ENCODE results near the gene KLHL2. TPM values are rescaled to one million over a fixed set of nuclear protein-coding genes. Genes with fewer than 3 reads are reported as not detected.
"Not testable (repeated sequence)": the region's sequence is repeated elsewhere in the genome, so short reads cannot be mapped to it uniquely, and the experiment has no call there.

KLHL2 gene
- polyA plus RNA-seq, 1 donor, result 6.6 TPM

DNA sequence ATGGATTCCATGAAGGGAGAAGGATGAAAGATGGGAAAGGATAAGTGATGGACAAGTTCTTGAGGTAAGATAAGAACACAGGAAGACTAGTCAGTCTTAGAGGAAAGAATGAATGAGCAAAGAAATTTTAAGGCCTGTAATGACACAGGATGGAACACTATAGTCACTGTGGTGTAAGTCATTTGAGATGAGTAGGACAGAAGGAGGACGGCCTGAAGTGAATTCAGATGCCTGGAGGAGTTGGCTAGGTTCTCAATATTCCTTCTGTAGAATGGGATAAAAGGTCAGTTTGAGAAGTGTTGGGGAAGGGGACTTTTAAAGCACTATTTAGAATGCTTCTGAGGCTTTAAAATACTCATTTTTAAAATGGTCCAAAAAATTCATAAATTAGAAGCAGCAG, 124.0 kb downstream of the KLHL2 start:
- DNase-seq, result no peak

DNA sequence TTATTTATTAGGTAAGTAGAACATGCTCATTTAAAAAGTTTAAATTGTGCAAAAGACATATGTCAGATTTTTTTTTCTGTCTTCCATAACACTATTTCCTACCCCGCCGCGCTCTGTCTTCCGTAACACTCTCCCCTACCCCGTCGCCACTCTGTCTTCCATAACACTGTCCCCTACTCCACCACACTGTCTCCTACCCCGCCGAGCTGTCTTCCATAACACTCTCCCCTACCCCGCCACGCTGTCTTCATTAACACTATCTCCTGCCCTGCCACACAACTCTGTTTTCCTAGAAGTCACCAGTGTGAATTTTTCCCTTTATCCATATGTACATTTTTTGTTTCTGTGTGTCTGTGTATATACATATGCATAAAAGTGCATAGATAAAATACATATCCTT, 124.5 kb downstream of the KLHL2 start:
- no peak for DNase-seq

GRCh38 chr4:165332502-165332901, 125.1 kb downstream of the KLHL2 start:
- no peak for DNase-seq

DNA sequence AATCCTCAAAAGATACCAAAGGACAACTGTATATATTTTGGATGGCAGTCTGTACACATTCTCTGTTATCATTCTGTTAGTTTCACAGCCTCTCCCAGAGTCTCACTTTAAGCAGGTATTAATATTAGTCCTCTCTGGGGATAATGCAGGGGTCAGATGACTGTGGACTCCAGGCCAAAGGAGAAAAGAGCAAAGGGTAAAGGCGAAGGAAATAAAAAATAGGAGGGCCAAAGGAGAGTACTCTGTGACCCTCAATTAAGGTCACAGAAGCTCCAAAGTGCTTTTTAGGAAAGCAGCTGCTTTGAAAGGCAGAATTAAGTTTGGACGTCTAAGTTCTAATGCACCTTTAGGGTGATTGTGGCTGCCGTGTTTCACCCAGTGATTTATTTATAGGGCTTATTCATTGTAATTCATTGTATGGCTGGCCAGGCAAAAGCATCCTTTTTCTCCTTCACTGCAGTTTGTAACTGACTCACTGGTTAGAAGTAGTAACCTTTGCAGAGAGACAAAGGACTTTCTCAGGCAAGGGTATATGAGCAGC, 127.9 kb downstream of the KLHL2 start:
- DNase-seq, result no peak

DNA sequence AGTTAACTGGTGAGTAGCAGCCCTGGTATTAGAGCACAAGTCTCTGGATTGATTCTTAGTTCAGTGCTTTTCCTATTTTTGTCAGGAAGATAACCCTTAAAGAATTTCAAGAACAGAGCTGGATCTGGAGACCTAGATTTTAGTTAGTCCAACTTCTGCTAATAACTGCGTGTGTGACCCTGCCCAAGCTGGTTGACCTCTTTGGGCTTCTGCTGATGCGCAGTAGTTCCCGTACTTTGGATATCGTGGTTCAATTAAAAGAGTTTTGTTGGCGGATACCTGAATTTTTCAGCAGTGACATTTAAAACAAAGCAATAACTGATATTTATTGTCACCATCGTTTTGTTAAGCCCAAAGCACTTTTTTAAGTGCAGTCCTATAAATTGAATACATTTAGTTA, 129.4 kb downstream of the KLHL2 start:
- no peak for DNase-seq

DNA sequence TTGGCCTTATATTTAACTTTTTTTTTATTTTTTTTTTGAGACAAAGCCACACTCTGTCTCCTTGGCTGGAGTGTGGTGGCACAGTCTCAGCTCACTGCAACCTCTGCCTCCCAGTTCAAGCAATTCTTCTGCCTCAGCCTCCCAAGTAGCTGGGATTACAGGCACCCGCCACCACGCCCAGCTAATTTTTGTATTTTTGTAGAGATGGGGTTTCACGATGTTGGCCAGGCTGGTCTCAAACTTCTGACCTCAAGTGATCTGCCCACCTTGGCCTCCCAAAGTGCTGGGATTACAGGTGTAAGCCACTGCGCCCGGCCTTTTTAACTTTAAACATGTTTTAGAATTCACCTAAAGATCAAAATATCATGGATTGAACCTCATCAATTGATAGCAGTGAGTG, 135.0 kb downstream of the KLHL2 start:
- not testable (repeated sequence) for DNase-seq

- no peak for DNase-seq
These were observed 136.2 kb downstream of the KLHL2 start for GRCh38 chr4:165343353-165344191.

GRCh38 chr4:165345666-165346417, 138.5 kb downstream of the KLHL2 start:
- DNase-seq, result no peak

GRCh38 chr4:165347647-165348569, 140.5 kb downstream of the KLHL2 start:
- DNase-seq, result no peak

- no peak for DNase-seq
These were observed 144.2 kb downstream of the KLHL2 start for GRCh38 chr4:165351359-165352130.

DNA sequence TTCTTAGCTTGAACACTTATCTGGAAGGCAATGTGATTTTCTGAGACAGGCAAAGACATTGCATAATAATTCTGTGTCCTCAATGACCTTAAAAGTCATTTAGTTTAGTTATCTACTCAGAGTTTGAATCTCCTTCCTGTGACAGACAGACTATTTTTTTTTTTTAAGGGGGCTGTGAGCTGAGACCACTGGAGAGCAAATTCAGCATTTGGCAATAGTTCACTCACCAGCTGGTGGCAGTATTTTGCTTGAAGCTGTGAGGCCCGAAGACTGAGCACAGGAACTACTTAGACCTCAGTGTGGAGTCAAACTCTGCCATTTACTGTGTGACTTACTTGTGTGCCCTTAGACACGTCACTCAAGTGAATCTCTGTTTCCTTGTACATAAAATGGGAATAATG, 148.5 kb downstream of the KLHL2 start:
- no peak for DNase-seq

- DNase-seq, result no peak
These were observed 152.1 kb downstream of the KLHL2 start for GRCh38 chr4:165359506-165359905.

DNA sequence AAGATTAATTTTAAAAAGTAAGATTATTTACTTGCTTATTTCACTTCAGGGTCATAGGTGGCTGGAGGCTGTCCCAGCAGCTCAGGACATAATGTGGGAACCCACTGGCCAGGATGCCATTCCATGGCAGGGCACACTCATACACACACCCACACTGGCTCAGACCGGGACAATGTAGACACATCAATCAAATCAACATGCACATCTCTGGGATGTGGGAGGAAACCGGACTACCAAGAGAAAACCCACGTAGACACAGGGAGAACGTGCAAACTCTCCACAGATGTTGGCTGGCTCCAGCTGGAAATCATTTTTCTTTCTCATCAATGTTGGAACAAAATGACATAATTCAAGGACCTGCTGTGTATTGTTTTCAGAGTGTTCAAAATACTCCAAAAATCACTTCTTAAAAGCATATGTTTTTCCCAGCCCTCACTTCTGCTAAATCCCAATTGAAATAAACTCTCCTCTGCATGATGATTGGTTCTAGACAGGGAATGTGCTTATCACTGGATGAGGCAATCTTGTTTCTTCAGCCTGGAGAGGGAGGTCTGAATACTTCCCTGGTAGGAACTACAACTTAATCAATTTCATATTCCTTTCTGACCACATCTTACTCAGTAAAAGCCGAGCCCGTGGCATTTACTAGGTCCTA, 152.8 kb downstream of the KLHL2 start:
- DNase-seq, result no peak

GRCh38 chr4:165360985-165361670, 153.8 kb downstream of the KLHL2 start:
- DNase-seq, result no peak

DNA sequence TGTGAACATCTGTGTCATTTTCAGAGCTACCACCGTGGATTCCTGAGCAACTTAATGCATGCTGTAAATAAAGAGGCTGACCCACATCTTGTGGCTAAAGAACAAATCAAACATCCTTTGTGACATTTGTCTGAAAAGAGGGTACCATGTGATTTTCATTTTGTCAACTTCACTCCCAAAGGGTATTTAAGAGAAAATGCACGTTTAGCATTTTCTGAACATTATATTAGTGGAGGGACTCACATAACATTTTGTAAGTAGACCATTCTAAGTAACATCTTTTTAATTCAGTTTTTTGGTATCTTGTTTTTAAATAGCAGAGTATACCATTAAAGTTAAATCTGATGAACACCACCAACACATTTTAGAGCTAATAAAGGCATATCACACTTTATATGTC, 154.4 kb downstream of the KLHL2 start:
- DNase-seq, result no peak

DNA sequence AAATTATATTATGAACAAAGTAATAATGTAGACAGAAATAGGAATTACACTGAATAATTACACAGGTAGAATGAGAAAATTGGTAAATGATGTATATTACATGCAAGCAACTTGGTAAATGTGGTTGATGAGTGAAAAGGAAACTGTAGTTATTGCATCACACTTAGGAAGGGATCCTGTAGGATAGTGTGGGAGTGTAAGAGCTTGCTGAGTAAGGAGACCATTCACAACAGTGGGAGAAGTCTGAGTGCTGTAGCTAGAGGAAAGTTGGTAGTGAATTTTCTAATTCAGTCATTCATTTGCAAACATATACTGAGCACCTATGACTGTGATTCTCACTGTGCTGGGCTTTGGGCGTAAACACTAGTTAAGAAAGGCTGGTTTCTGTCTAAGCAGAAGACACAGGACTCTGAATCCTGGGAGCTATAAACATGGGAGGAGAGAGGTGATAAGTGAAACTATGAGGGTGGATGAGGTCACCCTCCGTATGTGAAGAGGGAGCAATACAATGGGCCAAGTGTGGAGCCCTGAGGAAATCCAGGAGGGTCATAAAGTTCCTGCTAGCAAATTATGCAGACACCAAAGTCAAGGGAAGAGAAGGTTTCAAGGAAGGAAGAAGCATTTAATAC, 157.2 kb downstream of the KLHL2 start:
- no peak for DNase-seq

- no peak for DNase-seq
These were observed 159.7 kb downstream of the KLHL2 start for GRCh38 chr4:165367040-165367439.

GRCh38 chr4:165368114-165368513, 160.8 kb downstream of the KLHL2 start:
- DNase-seq, result no peak

GRCh38 chr4:165368567-165368966, 161.2 kb downstream of the KLHL2 start:
- no peak for DNase-seq

- DNase-seq, result no peak
These were observed 162.2 kb downstream of the KLHL2 start for GRCh38 chr4:165369522-165369921.
